Skeletal muscle tissue (tissue), 4 donors: ENCODE data around the gene BCL11A. TPM values are rescaled to one million over a fixed set of nuclear protein-coding genes. Genes with fewer than 3 reads are reported as not detected.

Experiments used
- H3K27ac ChIP-seq: one replicate; pipeline ENCODE4 v1.7.0; 2013; ENCODE audit warnings: mild to moderate bottlenecking, low read depth, low read length, inconsistent platforms
- H3K27me3 ChIP-seq, 3 donors: one replicate each; pipeline ENCODE4 v1.7.0; 2013; ENCODE audit warnings: low read length in 3 of 3; ENCODE audit not compliant: control insufficient read depth in 3 of 3, insufficient read depth in 3 of 3
- H3K36me3 ChIP-seq, 3 donors: one replicate each; pipeline ENCODE4 v1.7.0; 2013; ENCODE audit warnings: low read length in 3 of 3; ENCODE audit not compliant: control insufficient read depth in 3 of 3, insufficient read depth in 3 of 3
- H3K4me1 ChIP-seq, 3 donors: one replicate each; pipeline ENCODE4 v1.7.0; 2013; ENCODE audit warnings: low read length in 3 of 3, mild to moderate bottlenecking in 3 of 3; ENCODE audit not compliant: control insufficient read depth in 3 of 3, insufficient read depth in 3 of 3
- H3K4me3 ChIP-seq, 3 donors: one replicate each; pipeline ENCODE4 v1.7.0; 2013; ENCODE audit warnings: low read length in 3 of 3
- H3K9ac ChIP-seq, 3 donors: one replicate each; pipeline ENCODE4 v1.7.0; 2013; ENCODE audit warnings: low read length in 3 of 3, mild to moderate bottlenecking in 3 of 3, moderate library complexity in 2 of 3, low read depth in 1 of 3
- H3K9me3 ChIP-seq, 3 donors: one replicate each; pipeline ENCODE4 v1.7.0; 2013; ENCODE audit warnings: low read length in 3 of 3; ENCODE audit not compliant: control insufficient read depth in 3 of 3
- total RNA-seq: library from RNA; depleted of rRNA; stranded (reverse); fragments of >200 nt; gene quantifications from one replicate; pipeline ENCODE4 v1.2.3, GENCODE V29; 2014
- donor health status: Osteomylitis.

BCL11A gene
- total RNA-seq, 1 donor from 2014 or later: 4.2 TPM

DNA sequence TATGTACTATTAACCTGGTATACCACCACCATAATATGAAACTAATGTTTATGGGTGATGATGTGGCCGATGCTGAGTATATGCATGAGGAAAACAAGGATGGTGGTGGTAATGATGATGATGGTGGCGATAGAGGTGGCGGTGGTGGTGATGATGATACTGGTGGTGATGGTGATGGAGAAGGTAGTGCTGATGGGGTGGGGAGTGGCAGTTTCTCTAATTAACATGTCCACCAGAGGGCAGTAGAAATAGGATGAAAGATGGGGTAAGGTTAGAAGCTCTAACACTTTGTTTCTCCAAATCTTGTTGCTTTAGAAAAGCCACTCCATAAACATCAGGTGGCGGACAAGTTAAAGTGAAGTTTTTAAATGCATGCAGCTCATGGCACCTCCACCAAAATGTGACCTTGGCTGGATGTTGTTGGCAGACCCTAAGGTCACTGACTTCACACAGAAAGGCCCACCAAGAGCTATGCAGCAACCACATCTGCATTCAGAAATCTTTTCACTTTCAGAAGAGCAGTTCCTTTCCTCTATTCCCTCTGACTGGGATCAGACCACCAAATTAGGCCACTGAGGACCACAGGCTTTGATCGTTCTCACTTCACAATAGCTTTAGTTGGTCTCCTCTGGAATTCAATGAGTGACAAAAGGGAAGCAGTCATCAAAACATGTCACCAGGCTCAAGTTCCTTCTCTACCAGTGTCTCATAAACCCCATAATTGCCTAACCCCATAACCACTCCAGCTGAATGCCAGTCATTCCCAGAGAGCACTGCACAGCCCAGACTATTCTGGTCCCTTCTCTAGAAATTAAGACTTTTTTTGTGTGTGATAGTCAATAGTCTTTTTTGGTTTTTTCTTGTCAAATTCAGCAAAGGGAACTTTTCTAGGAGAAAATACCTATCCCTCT lies 7.5 kb upstream of the BCL11A start:
- H3K27me3 ChIP-seq: peaks cover 20 to 52% (median 34%) of the 10 kb centered on the region in 3 donors

DNA sequence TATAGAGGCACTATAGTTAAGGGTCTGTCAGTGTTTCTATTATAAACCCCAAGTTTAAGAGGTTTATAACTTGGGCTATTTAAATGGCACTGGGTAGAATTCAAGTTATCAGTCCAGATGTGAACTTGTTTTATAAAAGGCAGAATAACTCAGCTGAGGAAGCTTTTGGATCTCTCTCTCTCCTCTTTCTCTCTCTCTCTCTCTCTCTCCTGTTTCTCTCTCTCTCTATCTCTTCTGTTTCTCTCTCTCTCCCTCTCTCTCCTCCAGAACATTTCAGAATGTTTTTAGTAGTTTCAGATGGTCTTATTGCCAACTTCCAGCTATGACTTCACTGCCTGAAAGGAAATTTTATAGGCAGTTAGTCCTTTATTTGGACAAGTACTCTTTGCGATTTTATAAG lies 6.4 kb upstream of the BCL11A start:
- Histone ChIP-seq H3K36me3 (no peaks in the 10 kb centered on the region), H3K27me3 (peaks cover 30 to 53% (median 37%) of the 10 kb centered on the region in 3 donors), H3K27ac (no peak overlapping the region), H3K9me3 (no peaks in the 10 kb centered on the region), H3K4me3 (no peak overlapping the region), H3K9ac (no peak overlapping the region), H3K4me1 (peaks cover 7 to 9% (median 7%) of the 10 kb centered on the region in 3 donors)

More for the DNA sequence above, 7.5 kb upstream of the BCL11A start:
- H3K27ac ChIP-seq: no peak overlapping the region
- no peak overlapping the region for H3K9ac ChIP-seq
- H3K9me3 ChIP-seq: no peaks in the 10 kb centered on the region
- no peaks in the 10 kb centered on the region for H3K4me1 ChIP-seq
- no peaks in the 10 kb centered on the region for H3K36me3 ChIP-seq
- no peak overlapping the region for H3K4me3 ChIP-seq

- H3K36me3 ChIP-seq: no peaks in the 10 kb centered on the region
Measured at GRCh38 chr2:60558536-60558935, 5.1 kb upstream of the BCL11A start.

GRCh38 chr2:60557486-60557864 lies 4.0 kb upstream of the BCL11A start:
- Histone ChIP-seq H3K27me3 (peaks cover 46 to 59% (median 47%) of the 10 kb centered on the region in 3 donors), H3K9ac (no peak overlapping the region), H3K36me3 (no peaks in the 10 kb centered on the region), H3K4me1 (peaks cover 18 to 23% (median 19%) of the 10 kb centered on the region in 3 donors), H3K4me3 (no peak overlapping the region), H3K27ac (no peak overlapping the region), H3K9me3 (no peaks in the 10 kb centered on the region)

More at GRCh38 chr2:60558536-60558935, 5.1 kb upstream of the BCL11A start:
- H3K4me3 ChIP-seq: no peak overlapping the region
- peaks cover 40 to 56% (median 47%) of the 10 kb centered on the region in 3 donors for H3K27me3 ChIP-seq
- no peaks in the 10 kb centered on the region for H3K9me3 ChIP-seq
- no peak overlapping the region for H3K27ac ChIP-seq
- peaks cover 11 to 17% (median 16%) of the 10 kb centered on the region in 3 donors for H3K4me1 ChIP-seq
- no peak overlapping the region for H3K9ac ChIP-seq

- no peak overlapping the region for H3K9ac ChIP-seq
- peaks cover 49 to 66% (median 50%) of the 10 kb centered on the region in 3 donors for H3K27me3 ChIP-seq
- H3K9me3 ChIP-seq: no peaks in the 10 kb centered on the region
- H3K36me3 ChIP-seq: no peaks in the 10 kb centered on the region
- no peak overlapping the region for H3K4me3 ChIP-seq
- no peak overlapping the region for H3K27ac ChIP-seq
- H3K4me1 ChIP-seq: peaks cover 18 to 24% (median 21%) of the 10 kb centered on the region in 3 donors
Measured at GRCh38 chr2:60556576-60557485, 3.4 kb upstream of the BCL11A start.

DNA sequence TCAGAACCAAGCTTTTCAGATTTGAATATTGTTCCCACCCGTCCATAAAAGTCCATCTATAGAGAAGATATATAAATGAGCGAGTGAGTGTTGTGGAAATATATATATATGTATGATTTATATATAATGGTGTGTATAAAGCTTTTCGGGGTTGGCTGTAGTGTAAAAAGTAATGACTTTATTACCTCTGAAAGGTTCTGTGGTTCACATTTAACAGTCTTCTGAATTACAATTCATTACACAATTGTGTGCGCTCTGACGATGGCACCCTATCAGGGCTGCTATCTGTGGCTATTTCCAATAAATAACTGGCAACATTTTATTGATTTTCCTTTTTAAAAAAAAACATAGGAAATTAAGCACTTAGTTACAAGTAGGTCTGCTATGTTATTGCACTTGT lies 2.7 kb upstream of the BCL11A start:
- Histone ChIP-seq H3K9me3 (no peaks in the 10 kb centered on the region), H3K36me3 (no peaks in the 10 kb centered on the region), H3K4me3 (no peak overlapping the region), H3K27me3 (peaks cover 53 to 72% (median 56%) of the 10 kb centered on the region in 3 donors), H3K9ac (no peak overlapping the region), H3K4me1 (peaks cover 18 to 27% (median 26%) of the 10 kb centered on the region in 3 donors), H3K27ac (no peak overlapping the region)

DNA sequence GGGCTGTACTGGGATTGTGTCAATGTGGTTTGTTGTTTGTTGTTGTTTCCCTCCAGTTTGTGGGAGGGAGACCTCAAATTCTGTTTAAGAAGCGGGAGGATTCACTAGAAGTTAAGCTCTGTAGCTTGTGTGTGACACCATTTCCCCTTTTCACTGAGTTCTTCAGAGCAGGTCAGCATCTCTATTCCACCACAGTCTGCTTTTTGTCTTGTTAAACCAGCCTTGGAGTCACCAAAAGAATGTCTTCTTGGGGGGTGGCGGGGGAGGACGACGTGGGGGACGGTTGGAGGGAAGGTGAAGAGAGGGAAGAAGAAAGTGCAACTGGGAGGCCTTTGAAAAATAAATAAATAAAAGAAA lies 2.3 kb upstream of the BCL11A start:
- H3K36me3 ChIP-seq: no peaks in the 10 kb centered on the region
- H3K4me3 ChIP-seq: peak overlapping the region; percentile 62 to 73 (median 70)
- H3K9ac ChIP-seq: no peak overlapping the region
- H3K27ac ChIP-seq: no peak overlapping the region
- H3K9me3 ChIP-seq: no peaks in the 10 kb centered on the region
- H3K27me3 ChIP-seq: peaks cover 56 to 71% (median 59%) of the 10 kb centered on the region in 3 donors
- H3K4me1 ChIP-seq: peaks cover 18 to 28% (median 28%) of the 10 kb centered on the region in 3 donors

DNA sequence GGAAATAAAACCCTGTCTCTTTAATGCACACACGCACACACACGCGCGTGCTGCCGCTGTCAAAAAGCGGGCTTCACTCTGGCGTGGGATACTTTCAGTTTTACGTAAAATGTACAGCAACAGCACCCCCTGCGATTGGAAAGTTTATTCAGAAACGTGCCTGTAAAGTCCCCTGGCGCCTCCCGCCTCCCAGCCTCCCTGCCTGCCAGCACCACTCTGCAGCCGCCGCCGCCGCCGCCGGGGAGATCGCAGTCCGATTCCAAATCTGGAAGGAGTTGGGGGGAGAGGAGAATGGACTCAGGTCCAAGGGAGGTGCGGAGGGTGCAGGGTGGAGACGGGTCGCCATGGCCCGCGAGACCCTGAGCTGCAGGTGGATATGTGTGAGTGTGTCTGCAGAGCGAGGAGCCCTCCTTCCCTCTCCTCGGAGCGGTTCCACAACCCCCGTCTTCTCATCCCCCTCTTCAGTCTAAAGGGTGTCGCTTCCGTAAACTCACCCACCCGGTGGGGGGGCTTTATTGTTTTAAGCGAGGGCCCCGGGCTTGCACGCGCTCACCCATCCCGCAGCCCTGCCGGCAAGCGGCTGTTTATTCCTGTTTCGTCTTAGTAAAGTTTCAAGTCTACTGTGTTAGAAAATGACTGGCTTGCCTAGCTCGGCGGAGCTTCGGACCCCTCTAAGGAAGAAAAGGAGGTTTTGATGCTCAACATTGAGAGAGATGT lies 1.8 kb upstream of the BCL11A start:
- Histone ChIP-seq H3K36me3 (no peaks in the 10 kb centered on the region), H3K4me1 (peaks cover 22 to 33% (median 32%) of the 10 kb centered on the region in 3 donors), H3K9ac (peak overlapping the region in 2 of 3 donors; percentile 23 to 64), H3K4me3 (peak overlapping the region; percentile 70 to 73 (median 72)), H3K27ac (no peak overlapping the region), H3K9me3 (no peaks in the 10 kb centered on the region), H3K27me3 (peaks cover 58 to 73% (median 64%) of the 10 kb centered on the region in 3 donors)

DNA sequence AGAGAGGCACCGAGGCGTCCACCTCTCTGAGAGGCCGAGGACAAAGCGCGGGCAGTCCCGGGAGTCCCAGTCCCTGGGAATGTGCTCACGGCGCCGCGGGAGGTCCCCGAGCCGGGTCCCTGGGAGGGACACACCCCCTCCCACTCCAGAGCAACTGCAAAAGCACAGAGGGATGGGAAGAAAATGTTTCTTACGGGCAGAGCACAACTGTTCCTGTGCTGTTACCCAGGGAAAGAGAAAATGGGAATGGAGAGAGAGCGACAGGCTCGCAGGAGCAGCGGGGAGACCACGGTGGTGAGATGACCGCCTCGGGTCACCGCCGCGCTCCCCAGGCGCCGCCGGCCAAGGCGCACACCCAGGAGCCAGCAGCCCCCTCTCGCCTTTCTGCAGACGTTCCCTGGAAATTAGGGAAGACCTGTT lies 1.2 kb upstream of the BCL11A start:
- no peak overlapping the region for H3K27ac ChIP-seq
- H3K4me3 ChIP-seq: peak overlapping the region; percentile 70 to 73 (median 72)
- H3K4me1 ChIP-seq: peaks cover 26 to 37% (median 36%) of the 10 kb centered on the region in 3 donors
- peaks cover 59 to 77% (median 70%) of the 10 kb centered on the region in 3 donors for H3K27me3 ChIP-seq
- H3K9ac ChIP-seq: peak overlapping the region in 2 of 3 donors; percentile 23 to 64
- H3K9me3 ChIP-seq: no peaks in the 10 kb centered on the region
- no peaks in the 10 kb centered on the region for H3K36me3 ChIP-seq
